Activated naive CD8-positive, alpha-beta T cell treated with anti-CD3 and anti-CD28 coated beads, Interleukin-2, amount 10 ng/mL, durations not matched to agents 7 days and 5 days (primary cell): ENCODE measurements around the gene FNDC3B. TPM values are rescaled to one million over a fixed set of nuclear protein-coding genes. Genes with fewer than 3 reads are reported as not detected.
A peak's percentile ranks its signal among the peaks of the same experiment; 100 is the strongest.

Experiments used
- ATAC-seq: fragments of 150-1000 bp; cut with Tn5 transposase; one replicate; pipeline ENCODE4 v1.10.0; 2021; ENCODE audit warnings: low read depth, moderate library complexity
- POLR2A ChIA-PET: fragments of 350-600 bp; sonication (Branson Sonifier 250); formaldehyde crosslinking; loops from one replicate; lab custom pipeline; 2021; ENCODE audit warnings: antibody characterized with exemption; lab: Charles Lee
- DNase-seq: peaks from one replicate; pipeline ENCODE4 v3.0.0; 2021
- H3K27ac Mint-ChIP-seq: one replicate; pipeline ENCODE4 v1.8.0; 2022; ENCODE audit warnings: mild to moderate bottlenecking, mixed read lengths
- H3K27me3 Mint-ChIP-seq: one replicate; pipeline ENCODE4 v1.8.0; 2022; ENCODE audit warnings: mild to moderate bottlenecking, moderate library complexity, mixed read lengths
- H3K36me3 Mint-ChIP-seq: one replicate; pipeline ENCODE4 v1.8.0; 2021; ENCODE audit warnings: mild to moderate bottlenecking, mixed read lengths
- H3K4me1 Mint-ChIP-seq: one replicate; pipeline ENCODE4 v1.8.0; 2021; ENCODE audit warnings: mixed read lengths
- H3K4me3 Mint-ChIP-seq: one replicate; pipeline ENCODE4 v1.8.0; 2022; ENCODE audit warnings: mild to moderate bottlenecking, moderate library complexity, mixed read lengths
- H3K9me3 Mint-ChIP-seq: one replicate; pipeline ENCODE4 v1.8.0; 2021; ENCODE audit warnings: mixed read lengths
- total RNA-seq, 2 experiments: library from RNA; stranded (reverse); gene quantifications; one replicate each; pipeline ENCODE4 v1.2.3, GENCODE V29; 2021

Gene FNDC3B
- total RNA-seq, 2 experiments from 2014 or later: 15.8 to 16.3 TPM

DNA sequence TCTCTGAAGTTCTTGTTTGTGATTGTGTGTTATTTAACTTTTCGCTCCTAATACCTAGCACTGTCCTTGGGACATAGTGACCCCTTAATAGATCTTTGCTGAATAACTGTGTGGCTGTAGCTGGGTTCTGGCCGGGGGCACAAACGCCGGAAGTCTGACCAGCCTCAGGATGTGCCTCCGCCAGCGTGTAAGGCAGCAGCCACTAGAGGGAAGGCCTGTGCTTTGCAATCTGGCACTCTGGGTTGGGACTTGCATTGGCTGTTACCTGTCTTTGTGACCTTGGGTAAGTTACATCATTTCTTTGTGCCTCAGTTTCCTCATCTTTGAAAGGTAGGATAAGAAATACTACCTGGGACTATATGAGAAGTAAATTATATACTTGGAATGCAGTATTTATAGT lies 250.2 kb downstream of the FNDC3B start:
- H3K27ac Mint-ChIP-seq: peak overlapping the region; percentile 57
- peaks cover 10% of the 10 kb centered on the region for H3K36me3 Mint-ChIP-seq
- POLR2A ChIA-PET: no interaction called here
- no peak for DNase-seq
- no peak for ATAC-seq
- peaks cover 15% of the 10 kb centered on the region for H3K4me1 Mint-ChIP-seq
- H3K9me3 Mint-ChIP-seq: no peaks in the 10 kb centered on the region
- no peak overlapping the region for H3K4me3 Mint-ChIP-seq
- no peaks in the 10 kb centered on the region for H3K27me3 Mint-ChIP-seq

DNA sequence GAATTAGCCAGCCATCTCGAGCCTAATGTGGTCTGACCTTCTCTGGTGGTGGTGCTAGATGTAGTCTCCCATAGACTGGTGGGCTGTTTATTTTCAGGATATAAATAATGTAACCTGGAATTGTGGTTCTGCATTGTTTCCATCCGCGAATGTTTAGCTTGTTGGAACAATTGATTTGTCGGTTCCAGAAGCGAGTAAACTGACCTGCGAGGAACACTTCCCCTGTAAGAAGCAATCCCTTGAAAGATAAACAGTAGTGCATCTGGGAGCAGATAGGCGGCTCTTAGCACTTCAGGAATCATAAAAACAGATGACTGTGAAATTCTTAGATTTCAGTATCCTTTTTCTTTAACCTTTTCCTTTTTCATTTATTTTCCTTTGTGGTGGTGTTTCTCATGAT lies 251.1 kb downstream of the FNDC3B start:
- H3K27me3 Mint-ChIP-seq: no peaks in the 10 kb centered on the region
- no peak for DNase-seq
- H3K36me3 Mint-ChIP-seq: peaks cover 8% of the 10 kb centered on the region
- H3K4me1 Mint-ChIP-seq: peaks cover 15% of the 10 kb centered on the region
- no peaks in the 10 kb centered on the region for H3K9me3 Mint-ChIP-seq
- no peak for ATAC-seq
- H3K4me3 Mint-ChIP-seq: no peak overlapping the region
- POLR2A ChIA-PET: no interaction called here
- H3K27ac Mint-ChIP-seq: no peak overlapping the region

DNA sequence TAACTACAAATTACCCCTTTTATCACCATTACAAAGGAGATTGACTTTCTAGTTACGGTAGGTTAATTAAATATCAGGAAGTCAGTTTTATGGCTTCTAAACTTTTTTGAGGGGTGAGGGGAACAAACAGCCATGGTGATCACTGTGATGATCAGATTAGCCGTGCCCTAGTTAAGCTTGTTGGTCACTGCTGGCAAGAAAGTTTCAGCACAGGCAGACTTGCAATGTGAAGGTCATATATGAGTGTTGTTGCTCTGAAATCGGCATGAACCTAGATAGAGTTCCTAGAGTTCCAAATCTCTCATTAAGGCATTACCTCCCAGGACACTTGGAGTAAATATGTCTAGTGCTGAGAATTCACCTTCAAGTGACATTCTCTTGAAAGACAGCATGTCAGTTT lies 252.3 kb downstream of the FNDC3B start:
- H3K4me1 Mint-ChIP-seq: peaks cover 15% of the 10 kb centered on the region
- peaks cover 8% of the 10 kb centered on the region for H3K36me3 Mint-ChIP-seq
- ATAC-seq (no peak), DNase-seq (no peak)
- H3K27me3 Mint-ChIP-seq: no peaks in the 10 kb centered on the region
- no peak overlapping the region for H3K4me3 Mint-ChIP-seq
- no peak overlapping the region for H3K27ac Mint-ChIP-seq
- POLR2A ChIA-PET: no interaction called here
- no peaks in the 10 kb centered on the region for H3K9me3 Mint-ChIP-seq

DNA sequence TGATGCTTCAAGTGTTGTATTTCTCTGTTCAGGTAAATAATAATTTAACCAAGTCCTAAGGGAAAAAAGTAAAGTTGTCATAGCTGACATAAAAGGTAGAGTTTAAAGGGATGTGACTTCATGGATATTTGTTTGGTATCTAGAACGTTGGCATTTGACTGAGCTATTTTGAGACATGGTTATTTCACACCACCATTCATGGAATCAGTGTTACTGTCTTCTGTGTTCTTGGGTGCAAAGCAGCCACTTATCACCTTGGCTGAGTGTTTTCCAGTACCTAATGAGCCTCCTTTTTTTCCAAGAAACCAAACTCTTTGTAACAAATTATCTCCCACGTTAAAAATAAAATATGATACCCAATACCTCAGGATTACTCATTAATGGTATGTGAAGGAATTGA lies 253.0 kb downstream of the FNDC3B start:
- no peak overlapping the region for H3K4me3 Mint-ChIP-seq
- no peaks in the 10 kb centered on the region for H3K27me3 Mint-ChIP-seq
- POLR2A ChIA-PET: no interaction called here
- DNase-seq (no peak), ATAC-seq (no peak)
- H3K9me3 Mint-ChIP-seq: no peaks in the 10 kb centered on the region
- peaks cover 8% of the 10 kb centered on the region for H3K36me3 Mint-ChIP-seq
- H3K4me1 Mint-ChIP-seq: peaks cover 15% of the 10 kb centered on the region
- H3K27ac Mint-ChIP-seq: no peak overlapping the region

DNA sequence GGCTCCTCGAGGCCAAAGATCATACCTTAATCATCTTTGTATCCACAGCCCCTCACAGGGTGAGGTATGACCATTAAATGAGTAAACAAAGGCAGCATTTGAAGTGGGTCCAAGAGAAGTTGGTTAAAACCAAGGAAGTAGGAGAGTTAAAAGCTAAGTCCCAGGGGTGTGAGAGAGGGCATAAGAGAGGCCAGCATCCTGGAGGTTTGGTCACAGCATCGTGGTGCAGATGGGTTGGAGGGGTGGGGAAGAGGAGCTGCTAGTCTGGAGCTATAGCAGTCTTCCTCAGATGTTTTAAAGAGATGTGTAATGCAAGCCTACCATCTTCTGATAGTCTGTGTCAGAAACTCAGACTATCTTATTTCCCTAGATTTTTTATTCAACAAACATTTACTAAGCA lies 253.7 kb downstream of the FNDC3B start:
- H3K27ac Mint-ChIP-seq: no peak overlapping the region
- no peaks in the 10 kb centered on the region for H3K27me3 Mint-ChIP-seq
- POLR2A ChIA-PET: no interaction called here
- H3K36me3 Mint-ChIP-seq: peaks cover 10% of the 10 kb centered on the region
- ATAC-seq: no peak
- H3K4me1 Mint-ChIP-seq: peaks cover 13% of the 10 kb centered on the region
- no peak overlapping the region for H3K4me3 Mint-ChIP-seq
- no peaks in the 10 kb centered on the region for H3K9me3 Mint-ChIP-seq
- DNase-seq: no peak

DNA sequence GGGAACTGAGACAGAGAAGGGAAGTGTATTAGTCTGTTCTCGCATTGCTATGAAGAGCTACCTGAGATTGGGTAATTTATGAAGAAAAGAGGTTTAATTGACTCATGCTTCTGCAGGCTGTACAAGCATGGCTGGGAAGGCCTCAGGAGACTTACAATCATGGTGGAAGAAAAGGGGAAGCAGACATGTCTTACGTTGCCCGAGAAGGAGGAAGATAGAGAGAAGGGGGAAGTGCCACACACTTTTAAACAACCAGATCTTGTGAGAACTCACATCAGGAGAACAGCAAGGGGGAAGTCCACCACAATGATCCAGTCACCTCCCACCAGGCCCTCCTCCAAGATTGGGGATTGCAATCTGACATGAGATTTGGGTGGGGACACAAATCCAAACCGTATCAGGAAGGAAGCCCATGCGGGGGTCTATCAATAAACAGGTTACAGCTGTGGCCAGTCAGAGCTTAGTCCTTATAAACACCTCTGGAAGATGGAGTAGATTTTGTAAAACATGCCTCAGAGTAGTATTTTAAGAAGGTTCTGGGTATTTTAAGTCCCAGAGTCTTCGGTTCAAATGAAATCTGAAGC lies 254.9 kb downstream of the FNDC3B start:
- DNase-seq (no peak), ATAC-seq (no peak)
- no peaks in the 10 kb centered on the region for H3K9me3 Mint-ChIP-seq
- peaks cover 5% of the 10 kb centered on the region for H3K4me1 Mint-ChIP-seq
- no peak overlapping the region for H3K4me3 Mint-ChIP-seq
- peaks cover 11% of the 10 kb centered on the region for H3K36me3 Mint-ChIP-seq
- POLR2A ChIA-PET: no interaction called here
- H3K27ac Mint-ChIP-seq: no peak overlapping the region
- no peaks in the 10 kb centered on the region for H3K27me3 Mint-ChIP-seq

DNA sequence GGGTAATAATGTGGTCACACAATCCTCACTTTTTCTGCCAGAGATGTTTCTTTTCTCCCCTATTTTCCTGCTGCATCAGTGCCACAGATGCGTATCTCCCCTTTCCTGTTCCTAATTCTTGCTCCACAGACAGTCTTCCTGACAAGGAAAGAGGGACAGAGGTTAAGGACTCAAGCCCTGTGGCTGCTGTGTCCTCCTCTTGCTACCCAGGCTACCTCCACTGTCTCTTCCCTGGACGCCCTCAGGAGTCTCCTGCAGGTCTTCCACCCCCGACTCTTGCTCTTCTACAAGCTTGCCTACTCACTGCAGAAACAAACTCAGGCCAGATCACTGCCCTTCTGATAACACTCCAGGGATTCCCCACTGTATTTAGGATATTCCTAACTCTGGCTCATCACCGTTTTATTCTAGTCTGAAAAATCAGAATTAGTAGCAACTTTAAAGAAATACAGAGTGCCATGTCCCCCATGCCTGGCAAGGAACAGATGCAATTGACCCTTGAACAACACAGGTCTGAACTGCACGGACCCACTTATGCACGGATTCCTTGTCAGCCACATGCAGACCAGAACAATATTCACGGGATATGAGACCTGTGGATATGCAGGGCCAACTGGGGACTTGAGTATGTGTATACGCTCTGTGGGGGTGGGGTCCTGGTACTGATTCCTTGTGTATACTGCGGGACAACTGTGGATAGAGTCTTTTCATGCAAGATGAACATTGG lies 257.0 kb downstream of the FNDC3B start:
- no peak for ATAC-seq
- H3K36me3 Mint-ChIP-seq: peaks cover 16% of the 10 kb centered on the region
- H3K9me3 Mint-ChIP-seq: no peaks in the 10 kb centered on the region
- H3K27ac Mint-ChIP-seq: no peak overlapping the region
- H3K4me1 Mint-ChIP-seq: no peaks in the 10 kb centered on the region
- H3K27me3 Mint-ChIP-seq: no peaks in the 10 kb centered on the region
- POLR2A ChIA-PET: no interaction called here
- H3K4me3 Mint-ChIP-seq: no peak overlapping the region
- no peak for DNase-seq

DNA sequence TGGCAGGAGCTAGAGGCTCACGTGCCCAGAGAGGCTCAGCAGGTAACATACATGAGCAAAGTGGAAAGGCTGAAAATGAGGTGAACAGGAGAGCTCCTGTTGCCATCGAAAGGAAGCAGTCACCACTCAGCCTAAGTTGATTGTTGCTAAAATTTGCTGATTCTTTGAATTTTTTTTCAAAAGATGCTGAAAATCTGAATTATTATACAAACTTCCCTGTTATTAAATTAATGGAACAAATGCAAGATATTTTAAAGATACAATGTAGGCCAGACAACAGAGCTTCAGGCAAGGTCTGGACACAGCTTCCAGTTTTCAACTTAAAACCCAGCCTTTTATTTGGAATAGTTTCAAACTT lies 257.6 kb downstream of the FNDC3B start:
- Mint-ChIP-seq H3K4me3 (no peak overlapping the region), H3K27me3 (no peaks in the 10 kb centered on the region), H3K36me3 (peaks cover 16% of the 10 kb centered on the region), H3K27ac (no peak overlapping the region), H3K9me3 (no peaks in the 10 kb centered on the region), H3K4me1 (no peaks in the 10 kb centered on the region)
- ATAC-seq (no peak), DNase-seq (no peak)
- POLR2A ChIA-PET: no interaction called here

DNA sequence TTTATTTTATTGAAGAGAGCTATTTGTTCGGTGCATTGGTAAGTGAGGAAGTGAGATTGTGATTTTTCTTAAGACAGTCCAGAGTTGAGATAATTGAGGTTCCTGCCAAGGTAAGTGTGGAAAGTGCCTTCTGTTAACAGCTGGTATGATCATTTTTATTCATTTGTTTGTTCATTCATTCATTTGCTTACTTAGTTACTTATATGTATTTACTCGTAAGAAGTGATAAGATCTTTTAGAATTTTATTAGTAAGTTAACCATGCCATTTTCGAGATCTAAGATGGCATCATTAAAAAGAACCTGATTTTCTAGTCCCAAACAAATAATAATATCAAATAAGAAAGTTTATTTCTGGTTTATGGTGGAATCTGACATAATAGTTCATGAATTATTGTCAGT lies 258.9 kb downstream of the FNDC3B start:
- Mint-ChIP-seq H3K4me3 (no peak overlapping the region), H3K27me3 (no peaks in the 10 kb centered on the region), H3K36me3 (peaks cover 18% of the 10 kb centered on the region), H3K4me1 (no peaks in the 10 kb centered on the region), H3K27ac (no peak overlapping the region), H3K9me3 (no peaks in the 10 kb centered on the region)
- ATAC-seq: no peak
- POLR2A ChIA-PET: no interaction called here
- DNase-seq: no peak

DNA sequence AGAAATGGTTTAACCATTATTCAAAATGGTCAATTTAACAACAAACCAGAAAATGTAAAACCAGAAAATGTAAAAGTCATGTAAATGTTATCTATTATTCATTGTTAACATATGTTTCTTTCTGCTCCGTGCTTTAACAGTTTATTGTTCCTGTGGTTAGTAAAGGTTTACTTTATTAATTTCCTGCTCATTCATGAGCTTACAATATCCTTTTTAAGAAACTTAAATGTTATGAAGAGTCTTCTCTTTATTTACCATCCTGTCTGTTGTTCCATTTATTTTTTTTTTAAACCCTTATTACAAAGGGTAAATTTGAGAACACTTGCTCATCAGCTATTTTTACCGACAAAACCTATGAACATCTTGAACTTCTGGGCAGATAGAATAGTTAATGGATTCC lies 260.8 kb downstream of the FNDC3B start:
- no peak overlapping the region for H3K27ac Mint-ChIP-seq
- H3K4me1 Mint-ChIP-seq: no peaks in the 10 kb centered on the region
- H3K4me3 Mint-ChIP-seq: no peak overlapping the region
- POLR2A ChIA-PET: no interaction called here
- H3K9me3 Mint-ChIP-seq: no peaks in the 10 kb centered on the region
- H3K27me3 Mint-ChIP-seq: no peaks in the 10 kb centered on the region
- H3K36me3 Mint-ChIP-seq: peaks cover 12% of the 10 kb centered on the region
- ATAC-seq (no peak), DNase-seq (no peak)

DNA sequence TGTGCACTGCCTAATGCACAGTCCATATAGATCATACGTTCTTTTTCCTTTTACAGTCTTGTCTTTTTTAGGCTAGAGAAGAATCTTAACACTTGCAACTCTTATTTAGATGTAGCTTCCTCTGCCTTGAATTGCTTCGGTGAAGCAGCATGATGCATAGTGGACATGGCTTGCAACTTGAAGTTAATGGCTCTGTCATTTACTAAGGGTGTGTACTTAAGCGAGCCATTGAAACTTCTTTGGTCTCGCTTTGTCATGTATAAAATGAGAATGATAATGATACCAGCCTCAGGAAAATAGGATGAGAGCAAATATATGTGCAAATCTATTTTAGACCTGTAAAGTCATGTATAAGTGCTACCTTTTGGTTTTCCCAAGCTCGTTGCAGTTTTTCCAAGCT lies 261.5 kb downstream of the FNDC3B start:
- POLR2A ChIA-PET: no interaction called here
- peaks cover 12% of the 10 kb centered on the region for H3K36me3 Mint-ChIP-seq
- DNase-seq: no peak
- no peak overlapping the region for H3K27ac Mint-ChIP-seq
- no peak overlapping the region for H3K4me3 Mint-ChIP-seq
- H3K9me3 Mint-ChIP-seq: no peaks in the 10 kb centered on the region
- ATAC-seq: no peak
- no peaks in the 10 kb centered on the region for H3K4me1 Mint-ChIP-seq
- no peaks in the 10 kb centered on the region for H3K27me3 Mint-ChIP-seq

DNA sequence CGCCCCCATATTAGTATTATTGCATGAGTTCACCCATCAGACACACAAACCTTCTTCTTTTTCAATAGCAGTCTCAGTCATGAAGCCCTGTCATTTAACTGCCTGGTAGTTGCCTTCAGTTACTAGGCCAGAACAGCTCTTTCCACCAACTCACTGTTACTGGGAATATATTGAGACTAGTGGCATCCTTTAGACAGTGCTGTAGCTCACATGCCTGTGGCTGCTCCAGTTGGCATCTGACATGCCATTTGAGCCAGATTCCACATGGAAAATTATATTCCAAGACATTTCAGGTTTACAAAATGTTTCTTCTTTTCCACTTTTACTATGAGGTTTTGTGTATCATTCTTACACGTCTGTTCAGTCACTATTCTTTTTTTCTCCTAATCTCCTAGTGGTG lies 262.8 kb downstream of the FNDC3B start:
- H3K27me3 Mint-ChIP-seq: no peaks in the 10 kb centered on the region
- no peak overlapping the region for H3K4me3 Mint-ChIP-seq

DNA sequence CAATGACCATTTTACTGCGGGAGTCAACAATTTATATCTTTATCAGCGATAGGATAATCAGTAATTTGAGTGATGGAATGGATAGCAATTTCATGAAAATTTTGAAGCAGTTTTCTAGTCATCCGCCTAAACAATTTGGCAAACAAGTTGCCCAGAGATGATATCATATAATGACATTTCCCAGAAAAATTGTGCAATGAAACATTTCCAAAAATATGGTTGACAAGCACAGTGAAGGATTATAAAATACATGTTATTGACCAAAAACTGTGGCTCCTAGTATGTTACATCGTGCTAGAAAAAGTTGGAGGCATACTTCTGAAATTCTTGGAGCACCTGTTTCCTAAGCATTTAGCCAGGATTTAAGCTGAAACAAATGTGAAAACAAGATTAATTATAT lies 263.8 kb downstream of the FNDC3B start:
- no peaks in the 10 kb centered on the region for H3K9me3 Mint-ChIP-seq
- ATAC-seq (no peak), DNase-seq (no peak)
- no peak overlapping the region for H3K27ac Mint-ChIP-seq
- H3K4me3 Mint-ChIP-seq: no peak overlapping the region
- H3K27me3 Mint-ChIP-seq: no peaks in the 10 kb centered on the region
- H3K36me3 Mint-ChIP-seq: peaks cover 14% of the 10 kb centered on the region
- no peaks in the 10 kb centered on the region for H3K4me1 Mint-ChIP-seq
- POLR2A ChIA-PET: no interaction called here

More for the DNA sequence above, 262.8 kb downstream of the FNDC3B start:
- POLR2A ChIA-PET: no interaction called here
- H3K4me1 Mint-ChIP-seq: no peaks in the 10 kb centered on the region
- H3K27ac Mint-ChIP-seq: no peak overlapping the region
- H3K36me3 Mint-ChIP-seq: peaks cover 12% of the 10 kb centered on the region
- no peaks in the 10 kb centered on the region for H3K9me3 Mint-ChIP-seq
- no peak for DNase-seq
- no peak for ATAC-seq

DNA sequence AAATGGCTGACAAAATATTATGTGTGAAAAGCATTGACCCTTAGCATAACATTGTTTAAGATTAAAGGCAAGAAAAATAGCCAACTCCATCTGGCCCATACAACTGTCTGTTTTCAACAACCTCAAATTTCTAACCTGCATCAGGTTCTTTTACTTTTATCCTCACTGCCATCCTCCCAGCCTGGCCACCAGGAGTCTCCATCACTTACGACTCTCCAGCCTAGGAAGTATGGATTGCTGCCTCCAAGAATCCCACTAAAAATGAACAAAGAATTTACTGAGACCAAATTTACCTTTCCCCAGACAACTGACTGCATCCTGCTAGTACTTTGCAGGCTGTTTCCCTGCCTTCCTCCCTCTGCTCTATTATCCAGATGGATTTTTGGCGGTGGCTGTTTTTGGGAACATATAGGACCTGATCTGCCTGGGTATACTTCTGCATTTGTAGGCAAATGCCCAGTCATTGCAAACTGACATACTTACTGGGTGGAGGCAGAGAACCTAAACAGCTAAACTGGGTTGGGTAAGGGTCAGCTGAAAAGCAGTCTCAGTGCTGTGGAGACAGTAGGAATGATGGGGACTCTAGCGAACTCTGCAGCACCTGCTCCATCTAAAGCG lies 264.7 kb downstream of the FNDC3B start:
- DNase-seq: no peak
- H3K4me1 Mint-ChIP-seq: no peaks in the 10 kb centered on the region
- H3K27ac Mint-ChIP-seq: no peak overlapping the region
- no peaks in the 10 kb centered on the region for H3K27me3 Mint-ChIP-seq
- no peak for ATAC-seq
- POLR2A ChIA-PET: no interaction called here
- no peaks in the 10 kb centered on the region for H3K9me3 Mint-ChIP-seq
- no peak overlapping the region for H3K4me3 Mint-ChIP-seq
- peaks cover 16% of the 10 kb centered on the region for H3K36me3 Mint-ChIP-seq
